Measurements from ENCODE around the gene CHMP6.

DNA sequence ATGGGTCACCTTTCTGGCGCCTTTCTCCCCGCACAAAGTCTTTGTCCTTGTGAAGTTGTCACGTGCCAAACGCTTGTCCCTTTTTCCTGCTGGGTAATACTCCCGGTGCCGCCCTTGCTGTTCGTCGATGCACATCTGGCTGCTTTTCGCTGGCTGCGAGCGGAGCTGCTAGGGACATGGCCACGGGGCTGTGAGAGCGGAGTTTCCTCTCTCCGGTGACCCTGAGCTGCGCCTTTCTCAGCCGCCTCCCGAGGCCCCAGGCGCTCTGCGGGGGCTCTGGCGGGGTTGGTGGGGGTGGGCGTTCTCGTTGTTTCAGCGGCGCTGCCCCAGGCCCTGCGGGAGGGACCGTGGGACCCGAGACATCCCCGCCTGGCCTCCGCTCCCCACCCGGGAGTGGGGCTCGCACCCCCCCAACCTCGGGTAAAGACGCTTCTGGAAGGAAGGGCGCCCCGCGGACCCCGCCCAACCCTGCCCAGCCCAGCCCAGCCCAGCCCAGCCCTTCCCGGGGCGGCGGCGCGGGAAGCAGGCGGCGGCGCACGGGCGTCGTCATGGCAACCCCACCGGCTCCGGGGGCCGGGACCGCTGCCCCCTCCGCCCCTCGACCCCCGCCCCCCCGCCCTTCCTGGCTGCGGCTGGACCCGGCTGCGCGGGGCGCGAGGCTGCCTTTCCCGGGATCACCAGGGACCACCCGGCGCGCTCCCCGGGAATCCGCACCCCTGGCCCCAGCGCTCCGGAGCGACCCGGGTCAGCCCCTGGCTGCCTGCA lies 12.3 kb downstream of the CHMP6 start:
- TF ChIP-seq, protein P1, sequence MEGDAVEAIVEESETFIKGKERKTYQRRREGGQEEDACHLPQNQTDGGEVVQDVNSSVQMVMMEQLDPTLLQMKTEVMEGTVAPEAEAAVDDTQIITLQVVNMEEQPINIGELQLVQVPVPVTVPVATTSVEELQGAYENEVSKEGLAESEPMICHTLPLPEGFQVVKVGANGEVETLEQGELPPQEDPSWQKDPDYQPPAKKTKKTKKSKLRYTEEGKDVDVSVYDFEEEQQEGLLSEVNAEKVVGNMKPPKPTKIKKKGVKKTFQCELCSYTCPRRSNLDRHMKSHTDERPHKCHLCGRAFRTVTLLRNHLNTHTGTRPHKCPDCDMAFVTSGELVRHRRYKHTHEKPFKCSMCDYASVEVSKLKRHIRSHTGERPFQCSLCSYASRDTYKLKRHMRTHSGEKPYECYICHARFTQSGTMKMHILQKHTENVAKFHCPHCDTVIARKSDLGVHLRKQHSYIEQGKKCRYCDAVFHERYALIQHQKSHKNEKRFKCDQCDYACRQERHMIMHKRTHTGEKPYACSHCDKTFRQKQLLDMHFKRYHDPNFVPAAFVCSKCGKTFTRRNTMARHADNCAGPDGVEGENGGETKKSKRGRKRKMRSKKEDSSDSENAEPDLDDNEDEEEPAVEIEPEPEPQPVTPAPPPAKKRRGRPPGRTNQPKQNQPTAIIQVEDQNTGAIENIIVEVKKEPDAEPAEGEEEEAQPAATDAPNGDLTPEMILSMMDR (IDR thresholded peaks at IDR 0.05), result no peak
- TF ChIP-seq POLR2AphosphoS5 (IDR thresholded peaks at IDR 0.05) (no peak), EP300 (IDR thresholded peaks at IDR 0.05) (no peak), POLR2A (IDR thresholded peaks at IDR 0.05) (no peak)

Data from suprapubic skin (tissue), 4 donors.